Measurements from ENCODE around the gene PICALM.
"Not testable (repeated sequence)": the region's sequence is repeated elsewhere in the genome, so short reads cannot be mapped to it uniquely, and the experiment has no call there.

PICALM gene

GRCh38 chr11:85939099-85940015 lies 129.5 kb downstream of the PICALM start:
- no peak for DNase-seq (ENCODE audit: low read depth in 2 of 2)

GRCh38 chr11:85937835-85938234 lies 131.0 kb downstream of the PICALM start:
- DNase-seq (ENCODE audit: low read depth in 2 of 2): no peak

- no peak for DNase-seq (ENCODE audit: low read depth in 2 of 2)
Measured at GRCh38 chr11:85935751-85936150, 133.1 kb downstream of the PICALM start.

- DNase-seq (ENCODE audit: low read depth in 2 of 2): no peak
Measured at GRCh38 chr11:85934596-85935169, 134.2 kb downstream of the PICALM start.

- no peak for DNase-seq (ENCODE audit: low read depth in 2 of 2)
Measured at GRCh38 chr11:85930879-85931366, 138.0 kb downstream of the PICALM start.

GRCh38 chr11:85926653-85927214 lies 142.2 kb downstream of the PICALM start:
- not testable (repeated sequence) for DNase-seq (ENCODE audit: low read depth in 2 of 2)

- no peak for DNase-seq (ENCODE audit: low read depth in 2 of 2)
Measured at GRCh38 chr11:85923455-85923854, 145.4 kb downstream of the PICALM start.

GRCh38 chr11:85922367-85922766 lies 146.5 kb downstream of the PICALM start:
- DNase-seq (ENCODE audit: low read depth in 2 of 2): no peak

GRCh38 chr11:85918910-85919794 lies 149.7 kb downstream of the PICALM start:
- DNase-seq (ENCODE audit: low read depth in 2 of 2): no peak

- DNase-seq (ENCODE audit: low read depth in 2 of 2): no peak
Measured at GRCh38 chr11:85914425-85914824, 154.5 kb downstream of the PICALM start.

GRCh38 chr11:85913513-85913912 lies 155.4 kb downstream of the PICALM start:
- no peak for DNase-seq (ENCODE audit: low read depth in 2 of 2)

- no peak for DNase-seq (ENCODE audit: low read depth in 2 of 2)
Measured at GRCh38 chr11:85912414-85912813, 156.5 kb downstream of the PICALM start.

Data from stimulated activated CD4-positive, alpha-beta T cell treated with anti-CD3 and anti-CD28 coated beads, Interleukin-12 subunit alpha, Interleukin-12 subunit beta, amount 100 ng/mL, for 24 hours (primary cell).